Natural killer cell treated with Interleukin-12 subunit alpha and Interleukin-12 subunit beta and Interleukin-15 and Interleukin-18, amount 100 ng/mL, for 72 hours (primary cell): ENCODE measurements around the gene FADS6. TPM values are rescaled to one million over a fixed set of nuclear protein-coding genes. Genes with fewer than 3 reads are reported as not detected.

Experiments
- ATAC-seq, 2 donors: fragments of 150-1000 bp; cut with Tn5 transposase in 1 of 2; sonication (Bioruptor Pico), chemical (Tn5 transposase) in 1 of 2; 2 replicates each; pipeline ENCODE4 v1.10.0; 2021
- DNase-seq: peaks from one replicate; pipeline ENCODE4 v3.0.0; 2022; ENCODE audit warnings: low spot score
- H3K27ac Mint-ChIP-seq, 2 donors: 1 replicate in 1 of 2; 2 replicates in 1 of 2; pipeline ENCODE4 v1.8.0; 2022; ENCODE audit warnings: mixed read lengths in 2 of 2, mild to moderate bottlenecking in 1 of 2, moderate library complexity in 1 of 2
- H3K27me3 Mint-ChIP-seq, 2 donors: 1 replicate in 1 of 2; 2 replicates in 1 of 2; pipeline ENCODE4 v1.8.0; 2022; ENCODE audit warnings: mixed read lengths in 2 of 2
- H3K36me3 Mint-ChIP-seq: one replicate; pipeline ENCODE4 v1.8.0; 2022; ENCODE audit warnings: mixed read lengths
- H3K4me1 Mint-ChIP-seq, 2 donors: 1 replicate in 1 of 2; 2 replicates in 1 of 2; pipeline ENCODE4 v1.8.0; 2022; ENCODE audit warnings: low read depth in 2 of 2, mixed read lengths in 2 of 2, mild to moderate bottlenecking in 1 of 2
- H3K4me3 Mint-ChIP-seq: one replicate; pipeline ENCODE4 v1.8.0; 2022; ENCODE audit warnings: mixed read lengths
- H3K9me3 Mint-ChIP-seq: 2 replicates; pipeline ENCODE4 v1.8.0; 2022; ENCODE audit warnings: mixed read lengths
- total RNA-seq, 2 donors: library from RNA; stranded (reverse); gene quantifications; one replicate each; pipeline ENCODE4 v1.2.3, GENCODE V29; 2022

FADS6 gene
- total RNA-seq, 2 donors from 2014 or later: not detected

DNA sequence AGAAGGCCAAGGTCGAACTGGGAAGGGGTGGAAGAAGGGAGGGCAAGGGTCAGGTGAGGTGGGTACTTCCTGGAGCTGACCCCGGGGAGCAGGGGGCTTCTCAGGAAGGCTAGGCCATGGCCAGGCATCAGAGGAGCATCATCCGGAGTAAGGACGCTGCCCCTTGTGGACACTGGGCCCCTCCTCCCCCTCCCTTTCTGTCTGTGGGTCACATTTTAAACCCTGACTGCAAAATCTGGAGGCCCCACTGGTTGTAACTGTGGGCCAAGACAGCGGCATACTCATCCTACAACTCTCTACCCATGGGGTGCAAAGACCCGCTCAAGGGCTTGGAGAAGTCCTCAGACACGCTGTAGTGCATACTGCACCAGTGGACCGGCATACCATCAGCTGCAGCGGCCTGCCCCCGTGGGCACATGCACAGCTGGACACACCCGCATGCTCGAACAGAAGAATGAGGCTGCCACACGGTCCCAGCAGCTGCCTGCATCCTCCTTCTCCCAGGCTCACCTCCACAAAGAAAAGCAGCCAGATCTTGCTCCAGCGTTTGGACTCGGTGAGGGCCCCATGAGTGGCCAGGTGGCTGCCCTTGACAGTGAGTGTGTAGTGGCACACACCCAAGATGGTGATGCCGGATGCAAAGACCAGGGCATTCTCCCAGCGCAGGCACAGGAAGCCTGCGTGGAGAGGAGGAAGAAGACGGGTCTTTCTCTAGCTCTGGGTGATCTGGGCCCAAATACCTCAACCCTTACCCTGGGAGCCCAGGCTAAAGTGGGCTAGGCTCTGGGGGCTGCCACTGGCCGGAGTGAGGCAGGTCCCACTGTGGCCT is 1.2 kb downstream of the FADS6 start:
- ATAC-seq (peak in 1 of 2 donors; percentile 37), DNase-seq (no peak)
- no peak overlapping the region for H3K4me3 Mint-ChIP-seq
- H3K4me1 Mint-ChIP-seq: peaks cover 0 to 3% of the 10 kb centered on the region in 2 donors
- H3K27me3 Mint-ChIP-seq: peaks cover 22 to 24% of the 10 kb centered on the region in 2 donors
- no peak overlapping the region for H3K27ac Mint-ChIP-seq
- no peaks in the 10 kb centered on the region for H3K36me3 Mint-ChIP-seq
- H3K9me3 Mint-ChIP-seq: no peaks in the 10 kb centered on the region

DNA sequence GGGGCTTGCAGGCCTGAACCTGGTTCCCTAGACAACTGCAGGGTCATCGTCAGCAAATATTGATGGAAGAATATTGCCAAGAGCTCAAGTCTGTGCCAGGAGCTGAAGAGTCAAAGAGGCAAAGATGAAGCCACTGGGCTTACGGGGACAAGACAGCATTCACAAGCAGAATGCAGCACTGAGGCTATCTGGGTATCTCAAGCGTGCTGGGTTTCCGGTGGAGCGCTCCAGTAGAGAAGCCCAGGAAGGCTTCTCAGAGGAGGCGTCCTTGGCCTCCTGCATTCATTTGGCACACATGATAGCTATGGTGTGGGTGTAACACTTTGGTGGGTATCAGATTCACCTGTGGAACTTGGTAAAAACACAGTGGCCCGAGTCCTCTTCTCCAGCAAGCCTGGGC is 2.9 kb downstream of the FADS6 start:
- Mint-ChIP-seq H3K9me3 (no peaks in the 10 kb centered on the region), H3K27me3 (peaks cover 17 to 26% of the 10 kb centered on the region in 2 donors), H3K36me3 (no peaks in the 10 kb centered on the region), H3K4me1 (peaks cover 0 to 3% of the 10 kb centered on the region in 2 donors), H3K27ac (no peak overlapping the region), H3K4me3 (no peak overlapping the region)
- DNase-seq (no peak), ATAC-seq (no peak)

DNA sequence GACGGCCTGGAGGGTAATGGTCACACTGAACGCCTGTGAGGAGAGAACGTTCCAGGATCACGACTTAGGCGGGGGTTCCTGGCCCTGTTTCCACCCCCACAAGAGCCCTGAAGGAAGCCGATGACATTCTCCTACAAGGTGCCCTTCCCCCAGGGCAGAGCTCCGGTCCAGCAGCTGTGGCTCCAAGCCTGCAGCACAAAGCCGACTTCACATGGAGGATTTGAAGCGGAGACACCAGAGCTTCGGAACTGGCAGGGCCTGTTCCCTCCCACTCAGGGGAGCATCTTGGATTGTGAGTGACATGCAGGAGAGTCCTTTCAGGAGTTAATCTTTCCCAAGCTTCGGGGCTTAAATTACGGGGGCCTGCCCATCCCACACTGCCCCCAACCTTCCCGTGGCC is 5.0 kb downstream of the FADS6 start:
- H3K27me3 Mint-ChIP-seq: peaks cover 12 to 24% of the 10 kb centered on the region in 2 donors
- no peak overlapping the region for H3K27ac Mint-ChIP-seq
- no peaks in the 10 kb centered on the region for H3K9me3 Mint-ChIP-seq
- H3K4me3 Mint-ChIP-seq: no peak overlapping the region
- DNase-seq: no peak
- no peak for ATAC-seq
- no peaks in the 10 kb centered on the region for H3K4me1 Mint-ChIP-seq
- H3K36me3 Mint-ChIP-seq: no peaks in the 10 kb centered on the region

DNA sequence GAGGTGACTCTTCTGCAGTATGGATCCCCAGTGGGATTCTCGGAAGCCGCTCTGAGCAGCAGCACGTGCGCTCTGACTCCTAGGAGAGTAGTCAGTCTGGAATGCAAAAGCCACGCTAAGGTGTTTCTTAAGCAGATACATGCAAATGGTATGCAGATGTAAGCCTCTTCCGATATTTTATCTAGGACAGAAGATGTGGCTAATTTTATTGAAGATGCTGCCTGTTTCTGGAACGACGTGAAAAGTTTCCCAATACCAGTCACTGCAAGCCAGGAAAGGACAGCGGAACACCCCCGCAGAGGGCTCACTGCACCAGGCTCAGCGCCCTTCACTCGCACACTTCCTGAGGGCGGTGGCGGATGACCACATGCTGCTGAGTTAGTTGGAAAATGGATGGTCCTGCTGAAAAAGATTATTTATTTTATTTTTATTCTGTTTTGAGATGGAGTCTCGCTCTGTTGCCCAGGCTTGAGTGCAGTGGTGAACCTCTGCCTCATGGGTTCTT is 10.1 kb downstream of the FADS6 start:
- Mint-ChIP-seq H3K27me3 (peaks cover 6 to 24% of the 10 kb centered on the region in 2 donors), H3K27ac (no peak overlapping the region), H3K4me3 (no peak overlapping the region), H3K9me3 (no peaks in the 10 kb centered on the region), H3K36me3 (no peaks in the 10 kb centered on the region), H3K4me1 (no peaks in the 10 kb centered on the region)
- no peak for ATAC-seq
- DNase-seq: no peak

DNA sequence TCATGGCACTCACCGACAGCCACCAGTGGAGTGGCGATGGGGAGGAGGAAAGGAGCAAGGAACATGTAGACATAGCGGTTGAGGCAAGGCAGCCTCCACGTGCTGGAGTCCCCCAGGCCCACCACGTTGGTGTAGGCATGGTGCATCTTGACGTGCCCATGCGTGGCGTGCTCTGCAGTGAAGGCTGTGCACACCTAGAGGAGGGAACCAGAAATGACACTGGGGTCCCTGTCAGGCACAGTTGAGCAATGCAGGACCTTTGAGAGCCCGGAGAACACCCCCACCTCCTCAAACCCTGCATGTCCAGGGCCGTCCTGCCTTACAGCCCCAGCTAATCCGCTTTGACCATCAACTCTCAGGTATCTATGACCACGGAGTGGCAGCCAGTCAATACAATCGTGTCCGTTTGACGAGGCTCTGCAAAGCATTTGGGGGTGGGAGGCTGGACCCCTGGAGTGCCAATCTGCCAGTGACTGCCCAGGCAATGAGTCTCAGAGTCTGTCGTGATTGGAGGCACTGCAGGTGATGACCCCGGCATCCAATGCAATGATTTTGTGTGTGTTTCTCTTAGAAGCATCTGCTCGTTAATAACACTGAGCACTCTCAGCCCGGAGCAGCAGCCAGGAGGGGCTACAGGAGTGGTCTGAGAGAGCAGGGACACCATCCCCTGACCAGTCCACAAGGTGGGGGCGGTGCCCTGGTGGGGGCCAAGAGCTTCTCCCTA is 10.8 kb downstream of the FADS6 start:
- Mint-ChIP-seq H3K36me3 (no peaks in the 10 kb centered on the region), H3K27me3 (peaks cover 6 to 24% of the 10 kb centered on the region in 2 donors), H3K9me3 (no peaks in the 10 kb centered on the region), H3K4me3 (no peak overlapping the region), H3K4me1 (no peaks in the 10 kb centered on the region), H3K27ac (no peak overlapping the region)
- DNase-seq: no peak
- no peak for ATAC-seq

DNA sequence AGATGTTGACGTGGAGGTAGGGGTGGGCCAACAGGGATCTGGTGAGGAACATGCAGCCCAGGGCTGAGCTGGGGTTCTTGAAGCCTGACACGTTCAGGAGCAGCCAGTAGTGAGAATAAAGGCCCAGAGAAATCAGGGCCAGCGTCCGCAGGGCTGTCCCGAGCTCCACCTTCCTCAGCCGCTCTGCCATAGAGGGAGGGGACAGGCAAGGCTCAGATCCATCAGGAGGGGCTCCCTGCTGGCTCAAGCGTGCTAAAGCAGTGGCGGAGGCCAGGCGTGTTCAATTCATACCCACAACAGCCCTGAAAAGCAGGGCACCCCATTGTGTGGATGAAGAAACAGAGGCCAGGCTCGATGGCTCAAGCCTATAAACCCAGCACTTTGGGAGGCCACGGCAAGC is 12.4 kb downstream of the FADS6 start:
- Mint-ChIP-seq H3K4me3 (no peak overlapping the region), H3K27ac (no peak overlapping the region), H3K4me1 (no peaks in the 10 kb centered on the region), H3K9me3 (no peaks in the 10 kb centered on the region), H3K27me3 (peaks cover 6 to 17% of the 10 kb centered on the region in 2 donors), H3K36me3 (no peaks in the 10 kb centered on the region)
- ATAC-seq: no peak
- DNase-seq: no peak

DNA sequence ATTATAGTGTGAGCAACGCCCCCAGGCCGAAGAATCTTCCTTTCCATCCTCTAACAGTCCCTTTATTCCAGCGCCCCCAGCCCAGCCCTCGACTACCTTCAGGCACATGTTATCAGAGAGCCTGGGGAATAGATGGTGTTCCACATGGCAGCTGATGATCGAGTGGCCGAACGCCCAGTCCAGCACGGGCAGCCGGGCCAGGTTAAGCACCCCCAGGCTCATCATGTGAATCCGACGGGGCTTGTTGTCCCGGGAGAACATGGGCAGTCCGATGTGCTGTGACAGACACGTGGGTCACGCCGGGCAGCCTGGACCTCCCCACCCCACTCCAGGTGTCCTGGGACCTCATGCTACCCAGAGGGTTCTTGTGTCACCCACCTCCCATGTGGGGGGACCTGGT is 14.1 kb downstream of the FADS6 start:
- Mint-ChIP-seq H3K36me3 (no peaks in the 10 kb centered on the region), H3K4me3 (no peak overlapping the region), H3K27ac (no peak overlapping the region), H3K4me1 (peaks cover 0 to 4% of the 10 kb centered on the region in 2 donors), H3K9me3 (no peaks in the 10 kb centered on the region), H3K27me3 (peaks cover under 1 to 3% of the 10 kb centered on the region in 2 donors)
- no peak for ATAC-seq
- no peak for DNase-seq

DNA sequence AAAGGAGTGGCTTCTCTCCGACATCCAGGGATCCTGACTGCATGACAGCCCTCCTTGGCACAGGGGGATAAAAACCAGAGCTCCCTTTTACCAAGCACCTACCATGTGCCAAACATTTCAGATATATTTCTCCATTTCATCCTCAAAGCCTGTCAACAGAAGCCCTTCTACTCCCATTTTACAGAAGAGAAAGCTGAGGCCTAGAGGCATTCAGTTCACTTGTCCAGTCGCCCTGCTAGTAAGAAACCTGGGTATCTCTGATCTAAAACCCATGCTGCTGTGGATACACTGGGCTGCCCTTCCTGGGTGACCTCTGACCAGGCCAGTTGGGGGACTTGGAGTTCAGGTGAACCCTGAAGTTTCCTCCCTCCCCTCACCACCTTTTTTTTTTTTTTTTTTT is 14.8 kb downstream of the FADS6 start:
- H3K27ac Mint-ChIP-seq: no peak overlapping the region
- H3K36me3 Mint-ChIP-seq: no peaks in the 10 kb centered on the region
- H3K4me1 Mint-ChIP-seq: peaks cover 5 to 8% of the 10 kb centered on the region in 2 donors

DNA sequence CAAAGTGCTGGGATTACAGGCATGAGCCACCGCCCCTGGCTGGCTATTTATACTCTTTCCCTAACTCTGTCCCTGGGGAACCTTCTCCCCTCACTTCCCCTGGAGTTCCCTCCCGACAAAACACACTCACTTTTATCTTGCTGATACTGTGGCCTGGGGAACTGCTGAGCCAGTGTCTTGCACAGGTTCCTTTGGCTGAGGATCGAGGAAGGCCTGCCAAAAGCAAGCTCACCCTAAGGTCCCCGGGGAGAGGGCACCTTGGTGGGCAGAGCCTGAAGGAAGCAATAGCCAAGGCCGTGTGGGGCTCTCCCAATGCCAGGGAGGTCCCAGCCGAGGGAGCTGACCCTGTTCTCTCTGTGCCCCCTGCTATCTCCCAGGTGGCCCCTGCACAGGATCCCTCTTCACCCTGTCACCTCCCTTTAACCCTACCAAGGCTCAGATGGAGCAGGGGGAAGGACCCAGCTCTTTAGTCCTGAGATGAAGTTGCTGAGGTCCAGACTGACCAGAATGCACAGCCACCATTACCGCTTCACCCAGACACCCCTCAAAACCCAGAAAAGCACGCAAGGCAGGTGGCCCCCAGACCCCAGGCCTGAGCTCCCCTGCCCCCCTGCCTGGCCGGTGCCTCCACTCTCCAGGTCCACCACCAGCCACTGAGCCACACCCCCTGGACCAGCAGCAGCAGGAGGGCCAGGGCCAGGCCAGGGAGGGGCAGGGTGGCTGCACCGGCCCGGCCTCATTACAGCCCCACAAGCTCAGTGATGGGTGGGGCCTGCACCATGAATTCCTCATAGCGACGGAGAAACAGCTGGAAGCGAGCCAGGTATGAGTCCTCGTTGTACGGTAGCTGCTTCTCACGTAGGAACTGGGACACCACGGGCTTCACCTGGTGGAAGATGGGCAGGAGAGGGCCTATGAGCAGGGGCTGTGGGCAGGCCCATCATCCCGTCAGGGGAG is 15.6 kb downstream of the FADS6 start:
- H3K9me3 Mint-ChIP-seq: no peaks in the 10 kb centered on the region
- H3K4me3 Mint-ChIP-seq: no peak overlapping the region
- ATAC-seq (no peak), DNase-seq (no peak)
- H3K27me3 Mint-ChIP-seq: no peaks in the 10 kb centered on the region
- no peaks in the 10 kb centered on the region for H3K36me3 Mint-ChIP-seq
- H3K4me1 Mint-ChIP-seq: peaks cover 10 to 13% of the 10 kb centered on the region in 2 donors
- no peak overlapping the region for H3K27ac Mint-ChIP-seq

More for the DNA sequence above, 14.8 kb downstream of the FADS6 start:
- DNase-seq (no peak), ATAC-seq (no peak)
- no peaks in the 10 kb centered on the region for H3K9me3 Mint-ChIP-seq
- H3K27me3 Mint-ChIP-seq: no peaks in the 10 kb centered on the region
- H3K4me3 Mint-ChIP-seq: no peak overlapping the region

DNA sequence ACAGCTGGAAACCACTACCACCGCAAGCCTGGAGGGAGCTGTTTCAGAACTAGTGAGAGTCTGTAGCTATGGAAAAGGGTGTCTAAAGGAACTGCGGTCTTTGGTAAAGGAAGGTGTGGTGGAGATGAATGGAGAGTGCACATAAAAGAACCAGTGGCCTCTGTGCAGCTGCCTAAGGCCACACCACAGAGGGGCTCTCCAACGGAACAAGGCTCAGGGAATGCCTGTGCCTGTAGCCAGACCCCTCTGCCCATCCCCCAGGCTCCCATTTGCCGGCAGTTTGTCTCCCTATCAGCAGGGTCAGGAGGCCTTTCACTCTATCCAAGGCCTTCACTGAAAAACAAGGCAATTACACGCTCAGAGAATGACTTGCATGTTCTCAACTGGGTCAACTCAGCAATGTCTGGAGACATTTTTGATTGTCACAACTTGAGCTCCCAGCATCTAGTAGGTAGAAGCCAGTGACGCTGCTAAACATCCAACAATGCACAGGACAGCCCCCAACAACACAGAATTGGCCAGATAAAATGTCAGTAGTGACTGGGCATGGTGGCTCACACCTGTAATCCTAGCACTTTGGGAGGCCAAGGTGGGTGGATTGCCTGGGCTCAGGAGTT is 17.3 kb downstream of the FADS6 start:
- Mint-ChIP-seq H3K27me3 (no peaks in the 10 kb centered on the region), H3K9me3 (no peaks in the 10 kb centered on the region), H3K36me3 (no peaks in the 10 kb centered on the region), H3K4me3 (no peak overlapping the region), H3K4me1 (peaks cover 25 to 27% of the 10 kb centered on the region in 2 donors), H3K27ac (no peak overlapping the region)
- DNase-seq (no peak), ATAC-seq (no peak)

DNA sequence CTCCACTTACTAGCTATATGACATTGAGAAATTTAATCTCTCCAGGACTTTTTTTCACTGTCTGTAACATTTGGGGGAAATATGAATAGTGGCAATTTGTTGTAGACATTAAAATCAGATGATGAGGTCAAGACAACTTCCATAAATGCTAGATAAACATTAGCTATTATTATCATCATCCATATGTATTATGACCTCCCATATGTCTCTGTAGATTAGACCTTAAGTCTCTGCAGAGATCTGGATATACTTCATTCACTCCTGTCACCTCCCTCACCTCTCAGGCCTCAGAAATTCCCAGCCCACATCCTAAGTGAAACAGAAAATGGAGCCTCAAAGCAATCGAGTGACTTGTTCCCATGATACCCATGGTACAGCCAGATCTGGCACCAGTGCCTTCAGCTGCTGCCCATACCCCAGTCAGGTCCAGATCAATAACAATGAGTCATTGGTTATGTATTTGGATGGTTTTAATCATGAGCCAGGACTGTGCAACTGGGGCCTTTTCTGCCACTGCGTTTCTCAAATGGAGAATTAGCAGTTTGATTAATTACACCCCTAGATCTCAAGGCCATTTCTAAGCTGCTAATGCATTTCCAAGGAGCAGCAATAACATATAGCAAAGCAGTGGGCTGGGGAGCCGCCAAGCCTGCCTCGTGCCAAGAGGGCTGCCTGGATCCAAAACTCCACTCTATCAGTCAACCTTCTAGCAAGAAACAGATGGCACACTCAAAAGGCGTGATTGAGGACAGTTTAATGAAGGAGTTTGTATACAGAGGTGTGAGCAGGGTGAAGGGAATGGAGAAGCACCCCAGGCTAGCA is 18.1 kb downstream of the FADS6 start:
- H3K27ac Mint-ChIP-seq: no peak overlapping the region
- H3K9me3 Mint-ChIP-seq: no peaks in the 10 kb centered on the region
- H3K4me1 Mint-ChIP-seq: peaks cover 25 to 27% of the 10 kb centered on the region in 2 donors
- DNase-seq (no peak), ATAC-seq (no peak)
- H3K27me3 Mint-ChIP-seq: no peaks in the 10 kb centered on the region
- no peaks in the 10 kb centered on the region for H3K36me3 Mint-ChIP-seq
- H3K4me3 Mint-ChIP-seq: no peak overlapping the region

DNA sequence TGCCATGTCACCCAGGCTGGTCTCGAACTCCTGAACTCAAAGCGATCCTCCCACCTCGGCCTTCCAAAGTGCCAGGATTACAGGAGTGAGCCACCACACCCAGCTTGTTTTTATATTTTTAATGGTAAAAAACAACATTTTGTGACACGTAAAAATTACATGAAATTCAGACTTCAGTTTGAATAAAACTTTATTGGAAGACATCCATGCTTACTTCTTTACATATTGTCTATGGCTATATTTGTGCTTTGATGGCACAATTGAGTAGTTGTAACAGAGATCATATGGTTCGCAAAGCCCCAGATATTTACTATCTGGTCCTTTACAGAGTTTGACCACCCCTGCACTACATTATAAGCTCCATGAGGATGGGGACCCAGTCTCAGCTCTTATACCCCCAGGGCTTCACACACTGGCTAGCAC is 18.8 kb downstream of the FADS6 start:
- peak overlapping the region; percentile 99 for H3K4me3 Mint-ChIP-seq
- H3K27me3 Mint-ChIP-seq: no peaks in the 10 kb centered on the region
- ATAC-seq (no peak), DNase-seq (no peak)
- H3K4me1 Mint-ChIP-seq: peaks cover 25 to 27% of the 10 kb centered on the region in 2 donors
- no peaks in the 10 kb centered on the region for H3K9me3 Mint-ChIP-seq
- H3K27ac Mint-ChIP-seq: no peak overlapping the region
- H3K36me3 Mint-ChIP-seq: no peaks in the 10 kb centered on the region
